Upper lobe of left lung (tissue), 4 donors: ENCODE results near the gene LRPPRC.

Experiments used
- CTCF ChIP-seq, 6 experiments: fragments of 450-650 bp in 4 of 6; fragments of 200-600 bp in 2 of 6; sonication (generic) in 2 of 6; IDR thresholded peaks; one replicate each; pipeline ENCODE4 v1.5.1; 2016 to 2019; ENCODE audit warnings: antibody characterized with exemption in 6 of 6
- POLR2A ChIP-seq, 4 donors: fragments of 450-650 bp; IDR thresholded peaks; one replicate each; pipeline ENCODE4 v1.5.1; 2016 to 2017; ENCODE audit warnings: antibody characterized with exemption in 4 of 4, mild to moderate bottlenecking in 2 of 4
- POLR2AphosphoS5 ChIP-seq, 2 donors: sonication (generic); formaldehyde crosslinking; IDR thresholded peaks; one replicate each; pipeline ENCODE4 v1.5.1; 2017; ENCODE audit warnings: antibody characterized with exemption in 2 of 2

- no peak for TF ChIP-seq POLR2AphosphoS5 (IDR thresholded peaks at IDR 0.05)
- no peak for TF ChIP-seq CTCF (IDR thresholded peaks at IDR 0.05)
- TF ChIP-seq POLR2A (IDR thresholded peaks at IDR 0.05) = no peak
These were observed 52.5 kb downstream of the LRPPRC start for GRCh38 chr2:43943323-43943722.
